ENCODE results near the gene SPECC1.

SPECC1 gene

DNA sequence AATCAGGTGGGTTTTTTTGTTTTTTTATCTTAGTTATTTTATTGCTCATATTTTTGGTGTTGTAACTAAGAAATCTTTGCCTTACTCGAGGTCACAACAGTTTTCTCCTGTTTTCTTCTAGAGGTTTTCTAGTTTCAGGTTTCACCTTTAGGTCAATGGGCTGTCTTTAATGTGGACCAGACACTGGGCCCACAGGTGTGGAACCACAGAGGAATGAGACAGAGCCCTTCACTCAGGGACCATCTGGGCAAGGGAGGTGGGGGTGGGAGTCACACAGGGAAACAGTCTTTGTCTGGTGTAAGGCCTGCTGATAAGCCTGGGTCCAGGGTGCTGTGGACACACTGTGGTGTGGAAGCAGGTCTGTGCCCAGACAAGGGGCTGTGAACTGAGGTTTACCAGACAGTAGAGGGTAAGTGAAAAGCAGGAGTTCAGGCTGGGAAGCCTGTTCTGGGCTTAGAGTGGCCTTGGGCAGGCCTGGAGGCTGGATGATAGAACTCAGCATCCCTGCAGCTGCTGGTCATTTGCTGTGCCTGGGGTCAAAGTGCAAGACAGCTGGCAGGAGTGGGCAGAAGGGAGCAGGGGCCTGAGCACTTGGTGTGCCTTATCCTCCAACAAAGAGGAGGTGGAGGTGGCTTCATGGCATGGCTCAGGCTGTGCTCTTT, 75.6 kb downstream of the SPECC1 start:
- peak overlapping the region; percentile 21 to 78 for H3K27ac ChIP-seq
- TF ChIP-seq, protein P1, sequence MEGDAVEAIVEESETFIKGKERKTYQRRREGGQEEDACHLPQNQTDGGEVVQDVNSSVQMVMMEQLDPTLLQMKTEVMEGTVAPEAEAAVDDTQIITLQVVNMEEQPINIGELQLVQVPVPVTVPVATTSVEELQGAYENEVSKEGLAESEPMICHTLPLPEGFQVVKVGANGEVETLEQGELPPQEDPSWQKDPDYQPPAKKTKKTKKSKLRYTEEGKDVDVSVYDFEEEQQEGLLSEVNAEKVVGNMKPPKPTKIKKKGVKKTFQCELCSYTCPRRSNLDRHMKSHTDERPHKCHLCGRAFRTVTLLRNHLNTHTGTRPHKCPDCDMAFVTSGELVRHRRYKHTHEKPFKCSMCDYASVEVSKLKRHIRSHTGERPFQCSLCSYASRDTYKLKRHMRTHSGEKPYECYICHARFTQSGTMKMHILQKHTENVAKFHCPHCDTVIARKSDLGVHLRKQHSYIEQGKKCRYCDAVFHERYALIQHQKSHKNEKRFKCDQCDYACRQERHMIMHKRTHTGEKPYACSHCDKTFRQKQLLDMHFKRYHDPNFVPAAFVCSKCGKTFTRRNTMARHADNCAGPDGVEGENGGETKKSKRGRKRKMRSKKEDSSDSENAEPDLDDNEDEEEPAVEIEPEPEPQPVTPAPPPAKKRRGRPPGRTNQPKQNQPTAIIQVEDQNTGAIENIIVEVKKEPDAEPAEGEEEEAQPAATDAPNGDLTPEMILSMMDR (IDR thresholded peaks at IDR 0.05): no peak

DNA sequence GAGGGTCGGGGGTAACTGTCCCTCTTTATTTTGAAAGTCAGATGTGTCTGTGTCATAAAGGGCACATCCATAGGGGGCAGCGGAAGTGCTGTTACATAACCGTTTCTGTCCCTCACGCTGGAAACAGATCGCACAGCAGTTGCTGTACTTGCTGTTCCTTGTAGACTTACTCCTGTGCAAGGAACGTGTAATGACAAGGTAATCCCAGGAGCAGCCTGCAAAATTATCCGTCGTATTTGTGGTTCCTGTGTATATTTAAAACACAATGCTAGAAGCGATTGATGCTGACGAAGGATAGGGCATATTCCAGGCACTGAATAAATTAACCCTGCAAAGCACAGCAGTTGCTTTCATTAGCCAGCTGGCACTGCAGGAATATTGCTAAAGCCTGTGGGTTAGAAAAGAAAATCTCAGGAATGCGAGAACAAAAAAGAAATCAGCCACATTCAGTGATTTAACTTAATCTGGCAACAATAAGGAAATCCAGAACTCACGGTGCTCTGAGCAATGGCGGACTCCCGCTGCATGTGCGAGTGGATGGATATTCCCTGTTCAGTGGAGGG, 76.2 kb downstream of the SPECC1 start:
- no peak for DNase-seq (ENCODE audit: low spot score)
- H3K27ac ChIP-seq: peak overlapping the region; percentile 54 to 78
- TF ChIP-seq, protein P1 (IDR thresholded peaks at IDR 0.05): no peak

More for the DNA sequence above, 75.6 kb downstream of the SPECC1 start:
- no peak for DNase-seq (ENCODE audit: low spot score)
- no peak overlapping the region for H3K4me3 ChIP-seq

DNA sequence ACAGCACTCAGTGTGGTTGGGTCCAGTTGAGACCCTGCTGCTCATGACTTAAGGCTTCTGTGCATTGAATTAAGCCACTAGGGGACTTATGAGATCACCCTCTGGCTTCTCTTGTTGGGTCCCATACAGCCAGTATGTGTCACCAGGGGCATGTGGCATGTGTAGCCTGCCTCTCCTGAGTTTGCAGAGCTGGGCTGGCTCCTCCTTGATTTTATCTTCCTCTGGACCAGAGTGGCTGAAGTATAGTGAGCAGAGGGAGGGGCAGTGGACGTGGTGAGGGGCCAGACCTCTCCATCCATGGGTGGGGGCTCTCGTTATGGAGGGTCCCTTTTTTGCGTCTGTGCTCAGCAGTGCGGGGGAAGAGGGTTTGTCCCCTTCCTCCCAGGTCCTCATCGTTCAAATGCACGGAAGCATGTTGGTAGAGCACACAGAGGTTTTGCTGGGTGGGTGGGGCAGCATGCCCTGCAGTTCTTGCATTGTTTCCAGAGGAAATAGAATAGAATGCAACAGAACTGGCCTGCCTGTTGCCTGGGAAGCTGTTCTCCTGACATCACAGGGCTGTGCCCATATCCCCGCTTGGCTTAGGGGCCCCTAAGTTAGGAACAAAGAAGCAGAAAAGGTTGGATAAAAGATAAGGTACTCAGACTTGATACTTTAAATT, 77.4 kb downstream of the SPECC1 start:
- H3K4me3 ChIP-seq: no peak overlapping the region
- DNase-seq (ENCODE audit: low spot score): no peak
- TF ChIP-seq, protein P1 (IDR thresholded peaks at IDR 0.05): no peak
- H3K27ac ChIP-seq: peak overlapping the region; percentile 54 to 78

More for the DNA sequence above, 76.2 kb downstream of the SPECC1 start:
- H3K4me3 ChIP-seq: no peak overlapping the region

DNA sequence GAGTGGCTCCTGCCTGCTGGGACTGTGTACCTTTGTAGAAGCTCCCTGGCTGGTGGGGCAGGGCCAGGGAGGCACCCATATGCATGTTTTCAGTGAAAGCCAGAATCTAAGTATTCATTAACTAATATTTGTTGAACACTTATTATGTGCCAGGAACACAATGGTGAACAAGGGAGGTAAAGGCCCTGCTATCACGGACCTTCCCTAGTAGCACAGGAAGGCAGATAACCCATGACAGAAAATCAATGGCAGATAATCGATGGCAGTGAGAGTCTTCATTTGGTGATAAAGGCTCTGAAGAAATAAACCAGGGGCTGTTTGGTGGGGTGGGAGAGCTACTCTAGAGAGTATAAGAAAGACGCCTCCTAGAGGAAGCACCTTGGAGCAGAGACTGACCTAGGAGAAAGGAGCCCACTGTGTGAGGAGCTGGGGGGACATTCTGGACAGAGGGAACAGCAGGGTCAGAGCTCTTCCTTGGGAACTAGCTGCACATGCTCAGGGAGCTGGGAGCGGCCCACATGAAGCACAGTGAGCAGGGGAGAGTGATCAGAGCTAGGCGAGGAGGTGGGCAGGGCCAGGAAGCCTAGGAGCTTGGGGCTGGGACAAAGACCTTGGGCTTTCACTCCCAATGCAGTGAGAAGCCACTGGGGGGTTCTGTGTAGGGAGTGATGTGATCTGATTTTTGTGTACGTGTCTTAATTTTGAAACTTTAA, 78.5 kb downstream of the SPECC1 start:
- TF ChIP-seq, protein P1 (IDR thresholded peaks at IDR 0.05): no peak
- no peak for DNase-seq (ENCODE audit: low spot score)
- no peak overlapping the region for H3K4me3 ChIP-seq
- H3K27ac ChIP-seq: peak overlapping the region; percentile 24 to 54

DNA sequence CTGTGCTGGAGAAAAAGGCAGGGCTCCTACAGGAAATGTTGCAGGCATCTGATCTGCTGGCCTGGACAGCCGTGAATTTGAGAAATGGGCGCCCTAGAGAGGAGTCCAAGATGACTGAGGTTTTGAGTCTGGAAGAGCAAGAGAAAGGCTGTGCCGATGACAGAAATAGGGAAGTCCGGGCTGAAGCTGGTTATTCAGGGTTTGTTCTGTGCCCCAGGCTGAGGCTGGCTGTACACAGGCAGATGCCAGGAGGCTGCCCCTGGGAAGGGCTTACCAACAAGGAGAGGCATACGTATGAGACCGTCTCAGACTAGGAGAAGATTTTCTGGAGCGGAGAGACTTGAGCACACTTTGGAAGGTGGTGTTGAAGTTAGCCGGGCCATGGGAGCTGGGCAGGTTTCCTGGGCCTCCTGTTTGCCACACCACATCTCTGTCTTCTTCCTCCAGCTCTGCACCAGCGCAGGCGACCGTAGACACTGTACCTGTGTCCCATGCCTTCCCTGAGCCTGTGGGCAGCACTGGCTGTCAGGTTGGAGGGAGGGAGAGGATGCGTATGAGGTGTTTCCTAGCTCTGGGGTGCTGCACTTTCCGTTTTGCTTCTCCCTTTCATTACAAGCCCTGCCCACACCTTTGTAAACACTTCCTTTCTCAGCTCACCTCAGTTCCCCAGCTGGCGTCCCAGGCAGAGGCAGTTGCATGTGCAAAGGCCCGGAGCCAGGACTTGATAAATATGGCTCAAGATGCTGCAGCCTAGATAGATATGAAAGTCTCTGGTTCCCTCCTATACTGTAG, 80.8 kb downstream of the SPECC1 start:
- Histone ChIP-seq H3K27ac (peak overlapping the region; percentile 66 to 91), H3K4me3 (no peak overlapping the region)
- no peak for DNase-seq (ENCODE audit: low spot score)
- TF ChIP-seq, protein P1 (IDR thresholded peaks at IDR 0.05): no peak

DNA sequence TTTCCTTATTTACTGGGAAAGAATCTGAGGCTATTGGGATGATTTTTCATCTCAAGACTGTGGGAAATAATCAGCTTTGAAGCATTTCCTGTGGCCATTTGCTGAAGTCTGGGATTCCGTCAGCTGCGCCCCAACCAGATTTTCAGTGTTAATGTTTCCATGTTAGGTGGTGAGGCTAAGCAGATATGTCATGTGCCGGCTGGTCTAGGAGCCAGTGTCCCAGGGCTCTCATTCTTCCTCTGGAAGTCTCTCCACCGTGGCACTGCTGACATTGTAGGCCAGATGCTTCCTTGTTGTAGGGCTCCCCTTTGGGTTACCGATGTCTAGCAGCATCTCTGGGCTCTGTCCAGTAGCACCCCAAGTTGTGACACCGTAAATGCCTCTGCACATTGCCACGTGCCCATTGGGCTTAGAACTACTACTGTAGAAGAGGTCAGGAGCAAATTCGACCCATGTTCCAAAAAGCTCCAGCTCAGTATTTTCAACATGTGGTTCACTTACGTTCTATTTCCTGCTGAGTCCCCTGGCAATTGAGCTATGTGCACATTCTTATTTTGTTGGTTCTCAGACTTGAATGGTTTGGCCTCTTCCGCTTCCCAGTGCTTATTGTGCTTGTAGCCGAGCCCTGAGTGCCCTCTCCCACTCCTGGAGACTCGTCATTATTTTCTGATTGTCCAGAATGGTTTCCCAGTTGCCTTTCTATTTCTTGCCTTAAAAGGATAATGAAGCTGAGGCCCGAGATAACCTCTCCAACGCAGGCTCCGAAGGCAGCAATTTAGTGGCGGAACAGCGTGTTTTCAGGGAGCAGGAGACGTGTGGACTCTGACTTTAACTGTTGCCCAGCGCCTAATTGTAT, 82.2 kb downstream of the SPECC1 start:
- DNase-seq (ENCODE audit: low spot score): no peak
- H3K27ac ChIP-seq: peak overlapping the region; percentile 84 to 91
- TF ChIP-seq, protein P1 (IDR thresholded peaks at IDR 0.05): no peak
- peak overlapping the region; percentile 18 for H3K4me3 ChIP-seq
